Adrenal gland (tissue), 5 donors: ENCODE data around the gene TTI1.

Experiments
- CTCF ChIP-seq, 6 experiments: fragments of 450-650 bp in 4 of 6; fragments of 200-600 bp in 2 of 6; sonication (generic) in 1 of 6; IDR thresholded peaks; 1 replicate in 5 of 6; 2 replicates in 1 of 6; pipeline versions ENCODE4 v1.5.1 to v1.8.0; 2016 to 2021; ENCODE audit warnings: antibody characterized with exemption in 6 of 6, mild to moderate bottlenecking in 2 of 6, moderate library complexity in 1 of 6
- POLR2A ChIP-seq, 2 donors: fragments of 450-650 bp; IDR thresholded peaks; one replicate each; pipeline ENCODE4 v1.6.1; 2017; ENCODE audit warnings: antibody characterized with exemption in 2 of 2, mild to moderate bottlenecking in 2 of 2, moderate library complexity in 1 of 2
- donor health status: DM: no; HTN: no; CAD: no.

- no peak for TF ChIP-seq CTCF (IDR thresholded peaks at IDR 0.05)
- no peak for TF ChIP-seq POLR2A (IDR thresholded peaks at IDR 0.05)
Observed at GRCh38 chr20:37955511-37955910, 77.7 kb downstream of the TTI1 start.
